Erythroblast (primary cell): ENCODE results near the gene PMPCA.
A peak's percentile ranks its signal among the peaks of the same experiment; 100 is the strongest.

ENCODE experiments used
- DNase-seq, 2 experiments: peaks; one replicate each; lab custom pipeline; 2025; lab: John Stamatoyannopoulos, UW
- GATA1 ChIP-seq: IDR thresholded peaks from 2 replicates; pipeline ENCODE4 v1.6.1; 2011; ENCODE audit warnings: low read depth, mild to moderate bottlenecking, control low read depth, low read length, moderate library complexity
- POLR2A ChIP-seq: IDR thresholded peaks from 2 replicates; pipeline ENCODE4 v1.6.1; 2011; ENCODE audit warnings: mild to moderate bottlenecking, low read length

The PMPCA gene

GRCh38 chr9:136410500-136411287, at the start of gene PMPCA, which contains the start of gene ENTR1:
Gene PMPCA, plus strand, starts transcription at chr9:136410658. Its CDS starts 11 bp downstream, at chr9:136410669.
Gene ENTR1, minus strand, starts transcription at chr9:136410614. Its CDS starts 217 bp downstream, at chr9:136410397.
- TF ChIP-seq GATA1 (no peak), POLR2A (peak; percentile 86)
- DNase-seq: peak; percentile 93 to 96

DNA sequence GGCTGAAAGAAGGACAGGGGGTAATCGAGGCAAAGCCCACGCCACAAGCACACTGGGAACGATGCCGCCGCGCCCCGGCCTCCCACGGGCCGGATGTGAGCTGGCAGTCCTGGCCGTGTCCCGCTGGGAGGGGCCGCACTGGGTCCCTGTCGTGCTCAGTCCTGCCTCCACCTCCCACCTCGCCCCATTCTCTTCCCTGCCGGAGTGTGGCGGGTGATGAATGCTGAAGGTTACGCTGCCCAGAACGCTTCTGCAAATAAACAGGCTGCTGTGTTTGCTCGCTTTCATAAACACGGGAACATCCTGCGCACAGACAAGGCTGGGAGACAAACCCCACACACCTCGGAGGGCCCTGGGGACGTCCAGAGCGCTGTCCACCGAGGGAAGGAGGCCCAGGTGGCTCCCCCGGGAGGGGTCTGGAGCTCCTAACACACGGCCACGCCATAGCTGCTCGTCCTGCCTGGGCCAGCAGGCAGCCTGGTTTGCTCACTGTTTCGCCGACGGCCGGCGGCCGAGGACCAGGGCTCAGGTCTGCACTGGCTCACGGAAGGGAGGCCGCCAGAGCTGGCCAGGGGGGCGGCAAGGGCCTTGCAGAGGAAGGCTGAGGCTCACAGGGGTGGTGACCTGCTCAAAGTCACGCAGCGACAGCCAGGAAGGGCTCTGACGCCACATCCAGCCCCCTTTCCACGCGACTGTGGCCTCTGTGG, 49.3 kb upstream of the PMPCA start:
- TF ChIP-seq POLR2A (no peak), GATA1 (no peak)
- no peak for DNase-seq

DNA sequence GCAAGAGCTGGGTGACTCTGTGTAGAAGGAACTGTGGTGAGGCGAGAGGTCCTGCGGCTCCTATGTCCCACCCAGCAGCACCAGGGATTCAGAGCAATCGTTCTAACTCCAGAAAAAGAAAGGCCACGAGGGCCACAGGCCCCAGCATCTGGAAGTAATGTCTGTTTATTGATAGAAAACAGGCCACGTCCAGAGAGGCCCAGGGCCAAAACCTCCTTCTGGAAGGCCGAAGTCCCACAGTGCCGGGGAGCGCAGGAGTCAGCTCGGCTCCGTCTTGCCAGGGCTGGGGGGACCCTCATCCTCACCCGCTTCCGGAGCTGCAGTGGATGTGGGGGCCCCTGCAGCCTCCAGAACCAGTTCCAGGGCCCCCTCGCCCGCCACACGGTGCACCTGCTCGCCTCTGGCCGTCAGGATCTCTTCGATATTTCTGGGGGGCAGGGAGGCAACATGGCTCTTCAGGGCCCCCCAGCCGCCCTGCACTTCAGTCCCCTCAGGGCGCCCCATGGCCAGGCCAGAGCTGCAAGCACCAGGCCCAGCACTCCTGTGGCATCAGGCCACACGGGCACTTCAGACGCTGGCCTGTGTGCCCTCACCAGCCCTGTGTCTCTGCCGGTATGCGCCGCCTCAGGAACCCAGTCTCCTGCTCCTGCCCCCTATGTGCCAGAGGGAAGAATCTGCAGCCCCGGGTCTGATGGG, 48.6 kb upstream of the PMPCA start:
- no peak for DNase-seq

GRCh38 chr9:136362450-136362784, 48.0 kb upstream of the PMPCA start:
- peak in 1 of 2 experiments; percentile 44 for DNase-seq
- TF ChIP-seq POLR2A (no peak), GATA1 (no peak)

More for the DNA sequence above, 48.6 kb upstream of the PMPCA start:
- TF ChIP-seq GATA1 (no peak), POLR2A (no peak)

GRCh38 chr9:136363106-136363948, 47.1 kb upstream of the PMPCA start, which contains the start of gene DNLZ:
Gene DNLZ, minus strand, starts transcription at chr9:136363744. Its CDS starts 30 bp downstream, at chr9:136363714.
- peak; percentile 94 to 98 for DNase-seq
- TF ChIP-seq POLR2A: peak; percentile 76
- no peak for TF ChIP-seq GATA1

DNA sequence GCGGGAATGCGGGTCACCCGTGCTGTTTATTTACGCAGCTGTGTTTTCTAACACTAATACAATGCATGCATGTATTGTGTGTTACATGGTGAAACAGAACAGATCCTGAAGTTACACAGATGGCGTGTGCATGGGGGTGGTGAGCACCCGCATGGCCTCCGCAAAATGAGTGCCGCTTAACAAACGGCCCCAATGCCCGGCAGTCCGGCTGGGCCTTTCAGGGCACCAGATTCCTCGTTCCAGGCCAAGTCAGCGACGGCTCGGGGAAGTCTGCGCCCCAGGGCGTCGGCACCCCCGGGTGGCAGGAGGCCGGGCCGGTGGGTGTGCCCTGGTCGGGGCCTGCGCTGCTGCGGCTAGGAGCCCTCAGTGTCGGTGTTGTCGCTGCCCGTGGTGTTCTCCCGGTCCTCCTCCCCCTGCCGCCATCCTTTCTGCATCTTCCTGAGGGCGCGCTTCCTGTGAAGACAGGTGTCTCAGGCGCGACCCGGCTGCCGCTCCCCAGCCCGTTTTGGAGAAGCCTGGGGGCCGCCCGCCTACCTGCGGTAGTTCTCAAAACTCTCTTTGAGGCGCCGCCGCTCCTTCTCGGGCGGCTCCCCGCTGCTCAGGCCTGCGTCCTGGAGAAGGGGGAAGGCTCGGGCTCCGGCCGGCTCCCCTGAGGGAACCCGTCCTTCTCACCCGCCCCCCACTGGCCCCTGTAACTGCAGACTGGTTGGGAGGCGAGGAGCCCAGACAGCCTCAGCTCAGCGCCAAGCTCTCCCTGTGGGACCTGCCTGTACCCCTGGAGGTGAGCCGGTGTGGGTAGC, 46.3 kb upstream of the PMPCA start:
- TF ChIP-seq POLR2A (no peak), GATA1 (no peak)
- DNase-seq: no peak

GRCh38 chr9:136364942-136365774, 45.3 kb upstream of the PMPCA start:
- TF ChIP-seq POLR2A (no peak), GATA1 (no peak)
- DNase-seq: peak; percentile 23 to 38

DNA sequence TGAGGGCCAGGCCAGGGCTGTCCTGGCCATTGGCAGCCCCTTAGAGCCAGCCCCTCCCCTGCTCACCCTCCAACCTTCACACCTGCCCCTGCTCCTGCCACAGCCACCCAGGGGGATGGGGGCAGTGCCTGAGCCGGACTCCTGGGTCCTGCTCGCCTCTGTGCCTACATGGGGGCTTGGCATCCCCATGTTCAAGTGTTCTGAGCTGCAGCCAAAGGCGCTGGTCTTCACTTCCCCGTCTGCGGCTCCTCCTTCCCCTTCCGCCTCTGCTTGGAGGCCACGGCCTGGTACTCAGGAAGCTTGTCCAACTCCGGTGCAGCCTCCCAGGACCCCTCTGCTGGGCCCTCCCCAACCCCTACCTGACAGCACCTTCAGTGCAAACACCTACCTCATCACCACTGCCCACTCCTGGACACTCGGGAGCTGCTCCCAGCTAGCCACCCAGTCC, 44.7 kb upstream of the PMPCA start:
- TF ChIP-seq GATA1 (no peak), POLR2A (no peak)
- no peak for DNase-seq

GRCh38 chr9:136366826-136367225, 43.6 kb upstream of the PMPCA start:
- DNase-seq: no peak
- no peak for TF ChIP-seq POLR2A
- no peak for TF ChIP-seq GATA1

GRCh38 chr9:136367296-136368145, 42.9 kb upstream of the PMPCA start:
- TF ChIP-seq GATA1 (no peak), POLR2A (no peak)
- no peak for DNase-seq

GRCh38 chr9:136368190-136368589, 42.3 kb upstream of the PMPCA start:
- DNase-seq: no peak
- TF ChIP-seq POLR2A (no peak), GATA1 (no peak)

DNA sequence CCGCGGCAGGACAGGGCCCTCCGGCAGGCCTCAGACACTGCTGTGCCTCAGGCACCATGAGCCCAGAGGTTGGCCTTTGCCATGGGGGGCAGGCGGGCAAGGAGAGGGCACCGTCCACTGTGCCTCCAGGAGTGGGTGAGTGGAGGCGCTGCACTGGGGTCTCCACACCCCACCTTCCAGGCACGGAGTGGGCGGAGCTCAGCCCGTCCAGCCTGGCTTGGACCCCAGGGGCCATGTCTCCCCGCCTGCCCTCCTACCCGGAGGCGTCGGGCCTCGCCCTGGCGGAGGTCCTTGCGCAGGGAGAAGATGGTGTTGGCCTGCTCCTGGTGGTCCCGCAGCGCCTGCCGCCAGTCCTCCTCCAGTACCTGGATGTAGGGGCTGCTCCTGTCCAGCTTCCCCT, 40.4 kb upstream of the PMPCA start:
- TF ChIP-seq POLR2A: no peak
- no peak for TF ChIP-seq GATA1
- DNase-seq: no peak
